HPDE6-E6E7 (cell line): Measurements from ENCODE around the gene TMEM106C.

Experiments used
- DNase-seq: peaks from one replicate; pipeline ENCODE4 v3.0.0; 2011; ENCODE audit warnings: missing footprints; ENCODE audit errors: extremely low spot score

TMEM106C gene

DNA sequence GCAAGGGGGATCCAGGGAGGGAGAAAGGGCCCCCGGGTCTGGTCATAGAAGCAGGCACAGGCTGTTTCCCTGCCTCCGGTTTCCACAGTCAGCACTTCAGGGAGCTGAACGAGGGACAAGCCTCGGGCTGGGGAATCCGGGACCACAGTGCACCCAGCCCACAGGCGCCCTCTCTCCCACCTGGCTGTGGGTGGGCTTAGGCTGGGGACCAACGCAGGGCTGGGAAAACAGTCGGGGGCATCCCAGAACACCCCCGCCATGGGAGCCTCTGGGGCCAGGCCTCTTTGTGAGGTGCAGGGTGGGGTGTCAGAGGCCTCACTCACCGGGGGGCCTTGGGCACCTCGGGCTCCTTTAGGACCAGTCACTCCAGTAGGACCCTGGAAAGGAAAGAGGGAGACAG is 16.3 kb downstream of the TMEM106C start:
- DNase-seq, result no peak

DNA sequence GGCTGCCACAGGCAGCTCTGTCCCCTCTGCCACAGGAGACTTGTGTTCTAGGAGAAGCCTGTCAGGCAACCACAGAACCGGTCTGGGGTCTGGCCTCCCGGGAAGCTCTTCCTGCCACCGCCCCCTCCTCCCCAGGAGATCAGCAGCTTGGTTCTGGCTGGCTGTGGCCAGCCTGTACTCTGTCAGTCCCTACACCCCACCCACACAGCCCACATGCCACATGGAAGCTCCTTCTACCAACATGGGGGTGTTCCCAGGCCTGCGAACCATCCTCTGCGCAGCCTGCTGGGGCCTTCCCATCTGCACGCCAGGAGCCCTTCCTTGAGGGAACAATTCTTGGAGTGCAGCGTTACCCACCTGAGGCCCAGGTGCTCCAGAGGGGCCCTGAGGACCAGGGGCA is 16.8 kb downstream of the TMEM106C start:
- DNase-seq, result no peak

- no peak for DNase-seq
Measured at GRCh38 chr12:47980779-47981495, 17.5 kb downstream of the TMEM106C start.

- DNase-seq, result no peak
Measured at GRCh38 chr12:47981496-47982260, 18.3 kb downstream of the TMEM106C start.

DNA sequence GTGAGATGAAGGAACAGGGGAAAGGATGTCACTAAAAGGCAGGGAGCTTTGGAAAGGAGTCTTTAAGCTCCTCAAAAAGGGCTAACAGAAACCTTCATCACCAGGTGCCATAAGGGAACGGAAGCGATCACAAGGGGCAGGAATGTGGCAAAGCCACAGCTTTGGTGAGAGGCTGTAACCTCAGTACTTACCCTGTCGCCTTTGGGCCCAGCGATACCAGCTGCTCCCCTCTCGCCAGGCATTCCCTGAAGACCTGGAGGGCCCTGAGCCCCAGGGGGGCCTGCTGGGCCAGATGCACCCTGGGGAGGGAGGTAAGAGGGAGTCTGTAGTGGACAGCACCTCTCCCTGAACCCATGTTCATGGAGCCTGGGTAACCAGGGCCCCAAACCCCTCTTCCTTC is 18.9 kb downstream of the TMEM106C start:
- DNase-seq, result no peak

DNA sequence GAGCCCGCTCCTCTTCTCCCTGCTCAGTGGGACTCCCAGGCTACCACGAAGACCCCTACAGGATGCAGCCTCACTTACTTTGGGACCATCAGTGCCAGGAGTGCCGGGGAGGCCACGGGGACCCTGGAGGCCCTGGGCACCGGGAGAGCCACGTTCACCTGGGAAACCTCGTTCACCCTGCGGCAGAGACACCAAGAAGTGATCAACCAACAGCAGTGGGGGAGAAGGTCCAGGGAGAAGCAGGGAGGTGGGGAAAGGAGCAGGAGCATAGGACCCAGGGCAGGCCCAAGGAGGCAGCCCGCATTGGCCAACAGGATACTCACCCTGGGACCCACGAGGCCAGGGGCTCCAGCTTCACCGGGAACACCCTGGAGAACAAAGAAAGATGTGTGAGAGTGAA is 19.4 kb downstream of the TMEM106C start:
- DNase-seq, result no peak

DNA sequence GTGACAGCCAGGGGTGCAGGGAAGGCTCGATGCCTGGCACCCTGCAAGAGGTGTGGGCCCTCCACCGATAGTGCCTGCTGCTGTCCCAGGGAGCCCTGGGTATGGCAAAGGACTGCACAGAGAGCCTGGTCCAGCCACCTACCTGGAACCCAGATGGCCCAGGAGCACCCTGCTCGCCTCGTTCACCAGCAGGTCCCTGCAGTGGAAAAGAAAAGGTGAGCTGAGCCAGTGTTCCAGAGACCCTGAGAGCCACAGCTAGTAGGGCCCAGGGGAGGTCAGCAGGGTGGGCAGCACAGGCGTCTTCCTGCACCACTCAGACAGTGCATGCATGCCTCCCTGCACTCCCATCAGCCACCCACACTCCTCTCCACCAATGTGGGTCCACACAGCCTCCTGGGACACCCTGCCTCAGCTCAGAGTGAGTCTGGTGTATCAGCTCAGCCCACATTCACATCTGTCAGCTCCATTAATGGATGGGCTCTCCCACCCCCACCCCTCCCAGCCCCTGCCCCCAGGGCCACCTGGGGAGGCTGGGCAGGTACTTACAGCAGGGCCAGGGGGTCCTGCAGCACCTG is 20.2 kb downstream of the TMEM106C start:
- DNase-seq, result no peak

DNA sequence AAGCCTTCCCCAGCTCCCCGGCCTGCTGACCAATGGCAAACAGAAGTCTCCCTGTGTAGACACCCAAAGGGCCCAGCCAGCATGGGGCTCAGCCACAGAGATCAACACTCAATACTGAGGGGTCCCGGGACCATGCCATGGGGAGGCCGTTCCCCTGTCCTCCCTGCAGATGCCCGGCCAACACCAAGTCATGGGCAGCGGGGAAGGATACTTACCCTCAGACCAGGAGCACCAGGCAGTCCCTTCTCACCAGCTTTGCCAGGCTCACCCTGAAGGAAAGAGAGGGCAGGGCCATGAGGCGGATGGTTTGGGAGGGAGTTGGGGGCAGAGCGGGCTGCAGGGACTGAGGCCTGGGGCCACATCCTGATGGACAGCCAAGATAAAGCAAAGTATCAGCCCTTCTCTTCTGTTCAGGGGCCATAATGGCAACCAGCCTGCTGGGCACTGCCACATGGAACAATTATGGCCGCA is 21.0 kb downstream of the TMEM106C start:
- no peak for DNase-seq

- DNase-seq, result no peak
Measured at GRCh38 chr12:47985596-47986290, 22.3 kb downstream of the TMEM106C start.

DNA sequence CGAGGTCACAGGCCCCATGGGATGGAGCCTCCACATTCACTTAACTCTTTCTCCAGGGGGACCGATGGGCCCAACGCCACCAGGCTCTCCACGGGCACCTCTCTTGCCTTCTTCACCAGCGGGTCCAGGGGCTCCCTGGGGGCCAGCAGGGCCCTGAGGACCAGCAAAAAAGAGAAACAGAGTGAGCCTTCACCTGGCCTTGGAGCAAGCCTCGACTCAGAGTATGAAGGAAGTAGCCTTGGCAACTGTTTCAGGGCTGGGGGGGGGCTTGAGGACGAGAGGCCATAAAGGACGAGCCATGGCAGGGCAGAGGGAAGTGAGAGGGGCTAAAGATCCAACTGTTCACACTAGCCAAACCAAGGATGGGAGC is 22.9 kb downstream of the TMEM106C start:
- DNase-seq, result no peak

GRCh38 chr12:47986832-47987231 is 23.4 kb downstream of the TMEM106C start:
- no peak for DNase-seq

GRCh38 chr12:47987411-47988072 is 24.1 kb downstream of the TMEM106C start:
- DNase-seq, result no peak

DNA sequence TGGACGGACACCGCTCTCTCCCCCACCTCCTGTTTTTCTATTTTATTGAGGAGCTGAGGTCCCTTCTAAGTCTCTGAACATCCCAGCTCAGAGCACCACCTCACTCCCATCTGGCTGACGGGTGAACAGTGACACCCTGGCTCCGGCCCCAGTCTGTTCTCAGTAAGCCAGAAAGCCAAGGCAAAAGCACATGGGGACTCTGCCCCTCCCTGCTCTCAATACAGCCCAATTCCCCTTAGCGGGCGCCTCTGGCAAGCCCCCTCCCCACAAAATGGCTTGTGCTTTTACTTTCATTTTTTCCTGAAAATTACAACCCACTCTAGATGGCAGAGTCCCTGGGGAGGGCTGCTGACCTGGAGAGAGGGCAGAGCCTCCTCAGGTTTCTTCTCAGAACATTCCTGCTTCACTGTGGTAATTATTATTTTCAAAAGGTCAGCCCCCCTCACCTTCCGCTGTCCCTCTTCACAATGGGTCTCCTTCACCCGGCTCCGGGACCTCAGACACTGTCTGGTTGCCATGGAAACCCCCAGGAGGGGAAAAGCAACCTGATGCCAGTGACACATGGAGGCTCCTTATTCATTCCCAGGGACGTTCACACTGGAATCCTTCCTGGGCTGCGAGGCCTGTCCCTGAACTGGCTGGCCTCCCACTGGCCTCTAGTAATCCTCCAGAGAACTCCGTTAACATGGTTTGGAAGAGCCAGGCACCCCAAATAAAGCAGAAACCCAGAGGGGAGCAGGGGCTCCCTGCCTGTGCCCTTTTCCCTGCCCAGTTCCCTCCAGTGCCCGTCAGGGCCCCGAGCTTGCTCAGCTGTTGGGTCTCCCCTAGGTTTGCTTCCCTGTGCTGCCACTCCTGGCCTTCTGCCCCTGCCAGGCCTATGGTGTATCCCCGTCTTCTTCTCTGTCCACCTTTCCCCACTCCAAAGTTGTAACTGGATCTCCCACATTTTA is 25.0 kb downstream of the TMEM106C start:
- no peak for DNase-seq

GRCh38 chr12:47989023-47989417 is 25.6 kb downstream of the TMEM106C start:
- DNase-seq, result no peak

DNA sequence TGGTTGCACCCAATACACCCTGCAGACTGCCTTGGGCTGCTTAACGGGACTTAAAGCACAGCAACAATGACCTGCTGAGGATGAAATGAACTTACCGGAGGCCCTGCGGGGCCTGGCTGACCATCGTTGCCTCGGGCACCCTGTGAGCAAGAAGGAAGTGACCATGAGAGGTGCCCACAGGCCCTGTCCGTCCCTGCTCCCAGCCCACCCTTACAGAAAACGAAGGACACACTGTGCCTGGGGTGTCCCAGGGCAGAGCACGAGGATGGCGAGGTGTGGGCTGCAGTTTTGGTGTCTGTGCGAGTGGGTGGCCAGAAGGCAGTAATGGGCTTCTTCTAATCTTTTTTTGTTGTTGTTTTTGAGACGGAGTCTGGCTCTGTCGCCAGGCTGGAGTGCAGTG is 26.3 kb downstream of the TMEM106C start:
- DNase-seq, result no peak

DNA sequence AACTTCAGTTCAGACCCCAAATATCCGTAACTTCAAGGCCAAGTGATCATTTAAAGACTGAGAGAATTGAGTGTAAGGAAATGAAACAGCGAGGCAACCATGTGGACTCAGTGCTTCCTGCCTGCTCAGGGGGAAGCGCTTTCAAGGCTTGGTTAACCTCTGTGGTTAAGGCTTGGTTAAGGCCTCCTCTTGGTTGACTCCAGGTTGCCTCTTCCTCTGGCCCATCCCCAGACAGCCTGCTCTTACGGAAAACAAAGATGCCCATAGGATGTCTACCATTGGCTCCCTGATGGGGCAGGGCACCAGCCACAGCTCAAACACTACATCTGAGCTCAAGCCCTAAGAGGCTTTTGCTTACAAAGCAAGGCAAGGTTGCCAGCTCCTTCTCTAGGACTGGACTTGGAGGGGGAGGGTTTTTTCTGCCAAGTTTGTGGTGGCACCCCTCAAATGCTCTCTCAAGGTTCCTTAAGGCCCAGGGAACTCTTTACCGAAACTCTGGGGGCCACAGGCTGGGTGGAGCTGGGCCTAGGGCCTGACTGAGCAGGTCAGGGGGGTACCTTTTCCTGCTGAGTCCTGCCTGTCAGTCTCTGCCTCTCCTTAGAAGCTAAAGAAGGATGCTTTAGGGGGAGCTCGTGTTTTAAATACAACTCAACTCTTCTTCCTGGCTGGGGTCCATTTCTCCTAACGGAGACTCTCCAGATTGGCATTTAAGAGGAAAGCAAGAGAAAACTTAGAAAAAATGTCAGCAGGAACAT is 27.1 kb downstream of the TMEM106C start:
- DNase-seq, result no peak

DNA sequence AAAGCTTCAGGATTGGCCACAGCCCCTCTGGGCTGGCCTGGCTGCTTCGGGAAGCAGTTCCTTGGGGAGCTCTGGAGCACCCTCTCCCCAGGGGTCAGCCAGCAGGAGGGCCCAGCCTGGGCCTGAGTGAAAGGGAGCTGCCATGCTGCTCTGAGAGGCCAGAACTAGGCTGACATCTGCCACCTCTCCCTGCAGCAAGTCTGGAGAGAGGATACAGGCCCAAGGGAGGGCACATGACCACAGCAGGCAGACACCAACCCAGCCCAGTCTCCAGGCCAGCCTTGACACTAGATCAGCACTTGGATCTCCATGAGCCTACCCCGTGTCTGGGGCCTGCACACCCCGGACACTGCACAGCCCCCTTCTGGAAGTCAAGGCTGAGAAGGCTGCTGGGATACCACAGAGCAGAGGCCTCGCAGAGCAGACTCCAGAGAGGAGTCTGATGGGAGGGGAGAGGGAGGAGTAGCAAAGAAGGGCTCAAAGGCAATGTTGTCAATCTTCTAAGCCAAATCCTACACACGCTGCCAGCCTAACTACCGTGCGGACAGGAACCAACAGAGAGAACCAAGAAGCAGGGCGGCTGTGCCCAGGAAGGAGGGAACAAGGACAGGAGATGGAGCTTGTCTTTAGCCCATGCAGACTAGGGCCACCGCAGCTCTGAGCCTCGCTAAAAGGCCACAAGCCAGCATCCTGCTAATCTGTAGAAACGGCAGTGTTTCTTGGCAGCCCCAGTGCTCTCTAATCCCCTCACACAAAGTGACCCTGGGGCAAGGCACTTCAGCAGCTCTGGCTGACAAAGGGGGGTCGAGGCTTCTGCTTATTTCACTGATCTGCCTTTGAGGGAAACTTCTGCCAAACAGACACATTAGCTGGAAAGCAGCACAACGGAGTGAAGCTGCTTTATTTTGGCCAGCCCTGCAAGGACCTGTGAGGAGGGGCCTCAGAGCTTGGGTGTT is 28.0 kb downstream of the TMEM106C start:
- no peak for DNase-seq

DNA sequence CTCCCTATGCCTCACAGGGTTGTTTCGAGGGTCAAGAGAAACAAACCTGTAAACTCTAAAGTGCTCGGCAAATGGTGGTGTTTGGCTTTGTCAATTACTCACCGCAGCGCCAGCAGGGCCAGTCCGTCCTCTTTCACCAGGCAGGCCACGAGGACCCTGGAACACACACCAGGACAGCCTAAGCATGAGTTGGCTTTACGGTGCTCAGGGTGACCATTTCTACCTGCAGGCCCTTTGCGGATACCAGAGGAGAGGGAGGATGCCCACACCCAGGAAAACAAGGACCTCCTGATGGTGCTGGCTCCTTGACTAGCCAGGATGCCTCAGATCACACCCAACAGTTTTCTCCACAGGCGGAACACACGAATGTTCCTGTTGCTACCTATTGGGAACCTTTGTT is 29.4 kb downstream of the TMEM106C start:
- DNase-seq, result no peak

DNA sequence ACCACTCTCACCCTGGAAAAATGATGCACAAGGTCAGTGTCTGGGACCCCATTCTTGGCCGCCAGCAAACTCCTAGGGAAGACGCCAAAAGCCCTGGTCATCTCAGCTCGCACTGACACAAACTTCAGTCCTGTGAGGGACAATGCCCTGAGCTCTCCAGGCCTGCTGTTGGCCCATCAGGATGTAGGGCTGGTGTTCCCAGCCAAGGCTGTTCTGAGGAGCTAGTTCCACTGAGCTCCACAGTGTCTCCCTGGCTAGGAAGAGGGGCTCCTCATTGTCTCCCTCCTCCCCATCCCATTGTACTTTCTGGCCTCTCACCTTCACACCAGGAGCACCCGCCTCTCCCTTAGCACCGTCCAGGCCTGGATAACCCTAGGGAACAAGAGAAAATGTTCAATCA is 30.1 kb downstream of the TMEM106C start:
- no peak for DNase-seq
